RPMI7951 (cell line): ENCODE data around the gene CREB3L4. TPM values are rescaled to one million over a fixed set of nuclear protein-coding genes. Genes with fewer than 3 reads are reported as not detected.

ENCODE experiments used
- DNase-seq: peaks from one replicate; pipeline ENCODE4 v3.0.0-alpha.2; 2012; ENCODE audit warnings: low read depth
- total RNA-seq: library from RNA; depleted of rRNA; stranded (reverse); fragments of >200 nt; shearing (Covaris generic); gene quantifications from 2 replicates; pipeline ENCODE4 v1.2.3, GENCODE V29; 2014; rRNA removed

The CREB3L4 gene
- total RNA-seq: 7.0 and 10.4 TPM in 2 replicates

- peak; percentile 96 for DNase-seq
Measured at GRCh38 chr1:153967107-153967999, at the start of gene CREB3L4. CREB3L4 (plus strand) TSS chr1:153967902; CDS start chr1:153968526, 624 bp downstream.

GRCh38 chr1:153919876-153920852 lies 47.5 kb upstream of the CREB3L4 start:
- DNase-seq: peak; percentile 17

- no peak for DNase-seq
Measured at GRCh38 chr1:153921080-153921802, 46.5 kb upstream of the CREB3L4 start.

- no peak for DNase-seq
Measured at GRCh38 chr1:153921803-153922075, 46.0 kb upstream of the CREB3L4 start.

- DNase-seq: peak; percentile 31
Measured at GRCh38 chr1:153922076-153922971, 45.4 kb upstream of the CREB3L4 start.

GRCh38 chr1:153922972-153923925 lies 44.5 kb upstream of the CREB3L4 start, which contains the start of gene GATAD2B:
GATAD2B (minus strand) TSS chr1:153922972; CDS start chr1:153828347, 94,625 bp downstream.
- peak; percentile 100 for DNase-seq

GRCh38 chr1:153926405-153926804 lies 41.3 kb upstream of the CREB3L4 start:
- DNase-seq: no peak

GRCh38 chr1:153928245-153928644 lies 39.5 kb upstream of the CREB3L4 start:
- DNase-seq: no peak

GRCh38 chr1:153928791-153929341 lies 38.8 kb upstream of the CREB3L4 start:
- DNase-seq: peak; percentile 44

- DNase-seq: no peak
Measured at GRCh38 chr1:153929426-153929825, 38.3 kb upstream of the CREB3L4 start.

- no peak for DNase-seq
Measured at GRCh38 chr1:153929981-153930948, 37.4 kb upstream of the CREB3L4 start.

GRCh38 chr1:153932156-153933131 lies 35.3 kb upstream of the CREB3L4 start:
- DNase-seq: no peak

- DNase-seq: no peak
Measured at GRCh38 chr1:153933430-153933829, 34.3 kb upstream of the CREB3L4 start.

- no peak for DNase-seq
Measured at GRCh38 chr1:153933955-153934354, 33.7 kb upstream of the CREB3L4 start.

GRCh38 chr1:153934746-153935145 lies 33.0 kb upstream of the CREB3L4 start:
- no peak for DNase-seq

GRCh38 chr1:153936011-153936802 lies 31.5 kb upstream of the CREB3L4 start:
- DNase-seq: no peak
